ENCODE results near the gene SORCS1. TPM values are rescaled to one million over a fixed set of nuclear protein-coding genes. Genes with fewer than 3 reads are reported as not detected.

The SORCS1 gene
- polyA plus RNA-seq, 1 experiment = 0.02 TPM

DNA sequence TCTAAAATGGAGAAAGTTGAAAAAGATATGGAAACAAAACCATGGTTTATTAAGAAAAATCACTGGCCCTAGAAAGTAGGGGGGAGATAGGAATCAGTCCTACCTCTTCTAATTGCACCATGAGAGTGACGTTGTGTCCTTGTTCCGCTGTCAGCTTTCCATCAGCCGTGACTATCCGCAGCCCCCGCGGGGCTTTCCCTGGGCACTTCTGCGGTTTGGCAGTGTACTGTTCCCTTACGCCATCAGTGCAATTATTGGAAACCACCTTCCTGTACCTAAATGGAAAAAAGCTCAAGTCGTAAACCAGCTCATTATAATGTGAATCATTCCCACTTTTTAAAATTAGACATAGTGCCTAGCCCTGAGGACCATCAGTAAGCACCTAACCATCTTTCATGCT is 512.2 kb downstream of the SORCS1 start:
- H3K4me3 ChIP-seq (ENCODE audit: low read depth, low read length) = no peak overlapping the region
- no peak overlapping the region for H3K27ac ChIP-seq (ENCODE audit: low read depth, low read length)
- DNase-seq (ENCODE audit: low read depth, low spot score) = no peak
- TF ChIP-seq, protein P1, sequence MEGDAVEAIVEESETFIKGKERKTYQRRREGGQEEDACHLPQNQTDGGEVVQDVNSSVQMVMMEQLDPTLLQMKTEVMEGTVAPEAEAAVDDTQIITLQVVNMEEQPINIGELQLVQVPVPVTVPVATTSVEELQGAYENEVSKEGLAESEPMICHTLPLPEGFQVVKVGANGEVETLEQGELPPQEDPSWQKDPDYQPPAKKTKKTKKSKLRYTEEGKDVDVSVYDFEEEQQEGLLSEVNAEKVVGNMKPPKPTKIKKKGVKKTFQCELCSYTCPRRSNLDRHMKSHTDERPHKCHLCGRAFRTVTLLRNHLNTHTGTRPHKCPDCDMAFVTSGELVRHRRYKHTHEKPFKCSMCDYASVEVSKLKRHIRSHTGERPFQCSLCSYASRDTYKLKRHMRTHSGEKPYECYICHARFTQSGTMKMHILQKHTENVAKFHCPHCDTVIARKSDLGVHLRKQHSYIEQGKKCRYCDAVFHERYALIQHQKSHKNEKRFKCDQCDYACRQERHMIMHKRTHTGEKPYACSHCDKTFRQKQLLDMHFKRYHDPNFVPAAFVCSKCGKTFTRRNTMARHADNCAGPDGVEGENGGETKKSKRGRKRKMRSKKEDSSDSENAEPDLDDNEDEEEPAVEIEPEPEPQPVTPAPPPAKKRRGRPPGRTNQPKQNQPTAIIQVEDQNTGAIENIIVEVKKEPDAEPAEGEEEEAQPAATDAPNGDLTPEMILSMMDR (IDR thresholded peaks at IDR 0.05; ENCODE audit: low read depth, low read length) = no peak
- POLR2A ChIA-PET = no interaction called here
- CTCF ChIA-PET = no interaction called here
- peaks cover 2% of the 10 kb centered on the region for H3K9me3 ChIP-seq (ENCODE audit: control insufficient read depth, insufficient read depth, low read length)
- no peaks in the 10 kb centered on the region for H3K27me3 ChIP-seq (ENCODE audit: control insufficient read depth, insufficient read depth, low read length)

DNA sequence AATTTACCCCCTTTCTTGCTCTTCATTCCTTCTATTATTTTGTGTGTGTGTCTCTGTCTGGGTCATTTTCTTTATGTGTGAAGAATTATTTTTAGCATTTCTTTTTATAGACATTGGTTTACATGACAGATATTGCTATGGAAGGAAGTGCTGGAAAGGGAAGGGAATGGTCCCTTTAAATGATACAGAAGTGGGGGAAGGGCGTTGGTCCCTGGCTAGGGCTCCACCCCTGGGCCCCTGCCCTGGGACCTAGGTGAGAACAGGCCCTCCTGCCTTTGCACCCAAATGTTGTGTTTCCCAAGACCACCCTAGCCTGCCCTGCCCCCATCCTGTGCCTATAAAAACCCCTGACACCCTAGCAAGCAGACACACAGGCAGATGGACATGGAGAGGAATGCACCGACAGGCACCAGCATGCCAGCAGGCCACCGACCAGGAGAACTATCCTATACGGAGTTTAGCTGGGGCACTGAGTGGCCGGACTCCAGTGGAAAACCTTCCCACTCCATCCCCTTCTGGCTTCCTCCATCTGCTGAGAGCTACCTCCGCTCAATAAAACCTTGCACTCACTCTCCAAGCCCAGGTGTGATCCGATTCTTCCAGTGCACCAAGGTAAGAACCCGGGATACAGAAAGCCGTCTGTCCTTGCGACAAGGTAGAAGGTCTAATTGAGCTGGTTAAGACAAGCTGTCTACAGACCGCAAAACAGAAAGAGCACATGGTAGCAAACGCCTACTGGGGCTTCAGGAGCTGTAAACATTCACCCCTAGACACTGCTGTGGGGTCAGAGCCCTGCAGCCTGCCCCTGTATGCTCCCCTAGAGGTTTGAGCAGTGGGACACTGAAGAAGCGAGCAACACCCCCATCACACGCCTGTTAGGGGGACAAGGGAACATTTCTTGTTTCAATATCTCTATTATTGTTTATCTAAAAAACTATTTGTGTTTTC is 515.7 kb downstream of the SORCS1 start:
- POLR2A ChIA-PET = no interaction called here
- no peaks in the 10 kb centered on the region for H3K27me3 ChIP-seq (ENCODE audit: control insufficient read depth, insufficient read depth, low read length)
- H3K4me3 ChIP-seq (ENCODE audit: low read depth, low read length) = no peak overlapping the region
- DNase-seq (ENCODE audit: low read depth, low spot score) = no peak
- no peak overlapping the region for H3K27ac ChIP-seq (ENCODE audit: low read depth, low read length)
- CTCF ChIA-PET = no interaction called here
- peaks cover 2% of the 10 kb centered on the region for H3K9me3 ChIP-seq (ENCODE audit: control insufficient read depth, insufficient read depth, low read length)
- TF ChIP-seq, protein P1 (IDR thresholded peaks at IDR 0.05; ENCODE audit: low read depth, low read length) = no peak

DNA sequence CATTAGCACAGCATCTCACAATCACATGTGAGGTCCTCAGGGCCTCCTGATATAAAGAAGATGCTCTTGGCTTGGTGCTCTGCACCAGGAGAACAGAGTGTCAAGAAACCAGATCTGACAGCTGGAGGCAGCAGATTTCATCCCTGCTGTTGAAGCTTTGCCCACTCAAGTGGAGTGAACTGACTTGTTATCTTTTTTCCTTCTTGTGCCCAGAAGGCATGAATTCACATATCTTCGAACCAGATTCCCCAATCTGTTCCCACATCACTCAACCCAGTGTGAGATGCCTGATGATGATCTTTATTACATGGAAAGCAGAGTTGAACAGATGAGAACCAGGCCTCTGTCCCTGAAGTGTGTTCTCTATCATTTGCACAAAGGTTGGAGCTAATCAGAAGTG is 521.0 kb downstream of the SORCS1 start:
- ChIA-PET POLR2A (no interaction called here), CTCF (interaction anchor here (1.1 kb wide), 1 partner anchor 18 kb away, joined by 7 read pairs; no protein-coding TSS in a partner anchor)
- Histone ChIP-seq H3K9me3 (ENCODE audit: control insufficient read depth, insufficient read depth, low read length) (no peaks in the 10 kb centered on the region), H3K27ac (ENCODE audit: low read depth, low read length) (no peak overlapping the region), H3K4me3 (ENCODE audit: low read depth, low read length) (no peak overlapping the region), H3K27me3 (ENCODE audit: control insufficient read depth, insufficient read depth, low read length) (peaks cover 3% of the 10 kb centered on the region)
- TF ChIP-seq, protein P1 (IDR thresholded peaks at IDR 0.05; ENCODE audit: low read depth, low read length) = no peak
- DNase-seq (ENCODE audit: low read depth, low spot score) = no peak

DNA sequence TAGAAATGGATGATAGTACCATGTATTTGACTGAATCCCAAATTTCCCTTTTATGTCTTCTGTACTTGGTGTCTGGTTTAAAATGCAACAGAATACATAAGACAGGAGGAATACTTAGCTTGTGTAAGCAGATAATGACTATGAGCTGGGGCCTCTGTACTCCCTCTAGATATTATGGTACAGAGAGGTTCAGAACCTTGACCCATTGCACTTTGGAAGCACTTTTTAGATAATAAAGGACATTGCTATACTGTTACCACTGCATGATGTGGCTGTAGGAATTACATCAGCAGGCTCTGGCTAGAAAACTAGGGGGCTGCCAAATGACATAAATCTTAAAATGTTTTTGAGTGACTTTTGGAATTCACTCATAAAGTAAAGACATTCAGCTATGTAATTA is 526.6 kb downstream of the SORCS1 start:
- no peak for DNase-seq (ENCODE audit: low read depth, low spot score)
- Histone ChIP-seq H3K27me3 (ENCODE audit: control insufficient read depth, insufficient read depth, low read length) (no peaks in the 10 kb centered on the region), H3K9me3 (ENCODE audit: control insufficient read depth, insufficient read depth, low read length) (no peaks in the 10 kb centered on the region), H3K4me3 (ENCODE audit: low read depth, low read length) (no peak overlapping the region), H3K27ac (ENCODE audit: low read depth, low read length) (no peak overlapping the region)
- CTCF ChIA-PET = no interaction called here
- TF ChIP-seq, protein P1 (IDR thresholded peaks at IDR 0.05; ENCODE audit: low read depth, low read length) = no peak
- POLR2A ChIA-PET = no interaction called here

DNA sequence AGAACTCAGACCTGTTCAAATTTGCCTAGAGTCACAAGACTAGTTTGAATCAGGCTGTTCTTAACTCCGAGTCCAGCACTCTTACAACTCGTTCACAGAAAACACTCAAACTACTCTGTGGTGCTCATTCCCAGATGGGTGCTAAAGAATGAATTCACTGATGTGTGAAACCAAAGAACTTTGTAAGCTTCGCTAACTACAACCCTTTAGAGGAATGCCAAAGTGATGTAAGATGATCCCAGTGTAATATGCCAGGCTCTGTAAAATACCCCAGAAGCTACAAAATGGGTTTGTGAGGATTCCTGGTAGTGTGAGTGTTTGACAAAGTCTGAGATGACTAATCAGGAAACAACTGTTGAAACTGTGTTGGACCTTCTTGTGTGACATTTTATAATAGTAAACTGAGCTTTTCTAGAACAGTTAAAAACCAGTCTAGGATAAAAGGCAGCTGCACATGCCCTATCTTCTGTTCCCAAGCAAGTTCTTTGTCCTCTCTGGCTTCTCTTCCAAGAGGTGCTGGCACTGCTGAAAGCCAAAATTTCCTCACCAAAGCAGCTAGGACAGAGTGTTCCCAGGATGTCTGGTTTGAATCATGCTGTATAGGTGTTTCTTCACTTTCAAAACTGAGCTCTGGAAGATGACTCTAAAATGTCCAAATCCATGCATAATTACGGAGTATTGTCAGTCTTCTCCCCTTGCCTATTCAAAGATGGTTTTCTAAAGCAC is 527.6 kb downstream of the SORCS1 start:
- no peak overlapping the region for H3K27ac ChIP-seq (ENCODE audit: low read depth, low read length)
- TF ChIP-seq, protein P1 (IDR thresholded peaks at IDR 0.05; ENCODE audit: low read depth, low read length) = no peak
- no peaks in the 10 kb centered on the region for H3K27me3 ChIP-seq (ENCODE audit: control insufficient read depth, insufficient read depth, low read length)
- no peak for DNase-seq (ENCODE audit: low read depth, low spot score)
- no peaks in the 10 kb centered on the region for H3K9me3 ChIP-seq (ENCODE audit: control insufficient read depth, insufficient read depth, low read length)
- H3K4me3 ChIP-seq (ENCODE audit: low read depth, low read length) = no peak overlapping the region
- ChIA-PET CTCF (no interaction called here), POLR2A (no interaction called here)

Measured in AG04450 (cell line).